Measurements from ENCODE around the gene CMTM8.

The CMTM8 gene

GRCh38 chr3:32391643-32392535, 153.4 kb downstream of the CMTM8 start, which contains the start of gene CMTM7:
Gene CMTM7 (plus strand): TSS chr3:32391853. CDS start chr3:32391907, 54 bp downstream.
- DNase-seq (ENCODE audit: low spot score): peak; percentile 52
- peak within 1 kb of the TSS; percentile 76 for H3K27ac ChIP-seq
- POLR2A ChIA-PET (ENCODE audit: low non-redundant PET): no interaction called here
- TF ChIP-seq CTCF (conservative IDR thresholded peaks at IDR 0.05; ENCODE audit: low read depth): no peak
- CTCF ChIA-PET: interaction anchor here (1.4 kb wide), 1 partner anchor 17 kb away, joined by 5 read pairs; no protein-coding TSS in a partner anchor

DNA sequence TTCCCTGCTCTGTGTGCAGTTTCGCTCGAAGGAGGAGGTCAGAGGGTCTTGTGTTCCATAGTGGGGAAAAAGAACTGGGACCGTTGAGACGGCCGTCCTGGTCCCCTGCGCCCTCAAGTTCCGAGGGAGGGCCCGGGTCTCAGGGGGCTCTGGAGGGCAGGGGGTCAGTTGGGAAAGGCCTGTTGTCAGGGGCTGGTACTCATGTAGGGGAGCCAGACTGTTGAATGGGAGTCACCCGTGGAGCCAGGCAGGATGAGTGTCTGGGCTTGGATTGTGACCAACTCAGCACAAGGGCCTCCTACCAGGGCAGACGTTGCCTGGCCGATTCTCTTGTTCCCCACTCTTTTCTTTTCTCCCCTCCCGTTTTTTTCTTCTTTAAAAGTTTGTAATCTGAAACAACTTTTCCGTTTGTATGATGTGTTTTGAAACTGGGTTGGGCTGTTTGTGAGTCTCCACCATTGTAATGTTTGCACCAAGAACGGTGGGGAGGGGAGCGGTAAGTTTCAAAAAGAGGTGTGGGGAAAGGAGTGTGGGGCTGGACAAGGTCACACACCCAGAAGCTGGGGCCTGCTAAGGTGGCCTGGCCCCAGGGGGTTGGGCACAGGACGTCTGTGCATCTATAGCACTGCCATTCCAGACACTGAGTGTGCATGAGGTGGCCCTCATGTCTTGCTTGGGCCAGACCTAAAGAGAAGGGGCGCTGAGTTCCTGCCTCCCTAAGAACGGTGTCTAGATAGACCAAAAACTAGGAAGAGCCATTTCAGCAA, 154.2 kb downstream of the CMTM8 start:
- DNase-seq (ENCODE audit: low spot score): no peak
- CTCF ChIA-PET: no interaction called here
- no peak for TF ChIP-seq CTCF (conservative IDR thresholded peaks at IDR 0.05; ENCODE audit: low read depth)
- POLR2A ChIA-PET (ENCODE audit: low non-redundant PET): no interaction called here
- peak overlapping the region; percentile 76 for H3K27ac ChIP-seq

GRCh38 chr3:32395496-32395895, 157.0 kb downstream of the CMTM8 start:
- DNase-seq (ENCODE audit: low spot score): no peak
- H3K27ac ChIP-seq: no peak overlapping the region
- TF ChIP-seq CTCF (conservative IDR thresholded peaks at IDR 0.05; ENCODE audit: low read depth): no peak
- POLR2A ChIA-PET (ENCODE audit: low non-redundant PET): no interaction called here
- CTCF ChIA-PET: interaction anchor here (0.6 kb wide), 1 partner anchor 16 kb away, joined by 4 read pairs; no protein-coding TSS in a partner anchor

DNA sequence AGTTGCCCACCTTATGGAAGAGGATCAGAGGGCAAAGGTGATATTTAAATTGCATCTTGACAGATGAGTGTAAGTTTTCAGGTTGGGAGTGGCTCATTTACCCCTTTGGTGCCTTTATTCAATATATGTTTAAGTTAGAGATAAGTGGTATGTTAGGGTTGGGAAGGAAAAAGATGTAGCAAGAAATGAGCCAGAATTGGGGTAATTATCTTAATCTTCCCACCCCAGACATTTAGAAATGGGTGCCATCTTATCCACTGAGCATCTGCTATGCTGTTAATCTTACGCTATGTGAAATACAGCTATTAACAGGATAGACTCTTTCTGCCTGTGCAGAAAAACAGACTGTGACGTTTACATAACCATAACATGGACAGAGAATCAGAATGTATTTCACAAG, 159.5 kb downstream of the CMTM8 start:
- TF ChIP-seq CTCF (conservative IDR thresholded peaks at IDR 0.05; ENCODE audit: low read depth): no peak
- ChIA-PET POLR2A (ENCODE audit: low non-redundant PET) (no interaction called here), CTCF (no interaction called here)
- H3K27ac ChIP-seq: no peak overlapping the region
- DNase-seq (ENCODE audit: low spot score): no peak

DNA sequence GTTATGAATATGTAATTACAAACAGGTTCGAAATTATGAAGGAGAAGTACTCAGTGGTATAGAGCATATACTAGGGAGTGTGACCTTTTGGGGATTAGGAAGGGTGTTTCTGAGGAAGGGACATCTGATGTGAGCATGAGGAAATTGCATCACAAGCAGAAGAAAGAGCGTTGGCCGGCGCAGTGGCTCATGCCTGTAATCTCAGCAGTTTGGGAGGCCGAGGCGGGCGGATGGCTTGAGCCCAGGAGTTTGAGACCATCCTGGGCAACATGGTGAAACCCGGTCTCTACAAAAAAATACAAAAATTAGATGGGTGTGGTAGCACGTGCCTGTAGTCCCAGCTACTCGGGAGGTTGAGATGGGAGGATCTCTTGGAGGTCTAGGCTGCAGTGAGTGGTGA, 160.1 kb downstream of the CMTM8 start:
- POLR2A ChIA-PET (ENCODE audit: low non-redundant PET): no interaction called here
- CTCF ChIA-PET: no interaction called here
- no peak for TF ChIP-seq CTCF (conservative IDR thresholded peaks at IDR 0.05; ENCODE audit: low read depth)
- no peak for DNase-seq (ENCODE audit: low spot score)
- H3K27ac ChIP-seq: no peak overlapping the region

DNA sequence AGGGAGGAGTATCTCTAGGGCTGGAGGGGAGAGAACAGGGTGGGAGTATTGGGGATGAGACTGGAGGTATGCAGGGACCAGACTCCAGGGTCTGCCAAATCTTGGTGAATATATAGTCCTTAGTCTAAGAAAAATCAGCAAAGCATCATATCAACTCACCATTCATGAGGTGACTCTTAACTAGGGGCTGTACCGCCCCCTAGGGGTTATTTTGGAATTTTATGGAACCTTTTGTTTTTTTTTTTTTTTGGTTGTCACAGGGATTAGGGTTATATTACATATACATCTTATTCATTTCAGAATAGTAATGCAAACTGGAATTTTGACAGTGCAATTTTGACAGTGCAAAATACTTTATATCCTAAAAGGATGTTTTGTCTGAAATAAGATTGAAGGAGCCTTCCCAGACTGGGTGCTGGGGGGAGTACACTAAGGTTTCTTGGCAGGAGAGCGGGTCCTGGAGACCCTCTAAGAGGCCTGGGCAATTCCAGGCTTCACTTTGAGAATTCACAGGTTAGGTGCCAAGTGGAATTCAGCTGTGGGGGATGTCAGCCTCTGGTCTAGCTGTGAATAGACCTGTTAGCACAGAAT, 160.6 kb downstream of the CMTM8 start:
- CTCF ChIA-PET: no interaction called here

More for the DNA sequence above, 160.6 kb downstream of the CMTM8 start:
- no peak overlapping the region for H3K27ac ChIP-seq
- no peak for DNase-seq (ENCODE audit: low spot score)
- TF ChIP-seq CTCF (conservative IDR thresholded peaks at IDR 0.05; ENCODE audit: low read depth): no peak; the same call in 1 of the 2 replicates
- POLR2A ChIA-PET (ENCODE audit: low non-redundant PET): no interaction called here
